Activated naive CD4-positive, alpha-beta T cell (primary cell): Measurements from ENCODE around the gene DHRS12.
A peak's percentile ranks its signal among the peaks of the same experiment; 100 is the strongest.

Experiments used
- DNase-seq, 4 experiments: peaks; one replicate each; lab custom pipeline; 2025; lab: John Stamatoyannopoulos, UW

DHRS12 gene

DNA sequence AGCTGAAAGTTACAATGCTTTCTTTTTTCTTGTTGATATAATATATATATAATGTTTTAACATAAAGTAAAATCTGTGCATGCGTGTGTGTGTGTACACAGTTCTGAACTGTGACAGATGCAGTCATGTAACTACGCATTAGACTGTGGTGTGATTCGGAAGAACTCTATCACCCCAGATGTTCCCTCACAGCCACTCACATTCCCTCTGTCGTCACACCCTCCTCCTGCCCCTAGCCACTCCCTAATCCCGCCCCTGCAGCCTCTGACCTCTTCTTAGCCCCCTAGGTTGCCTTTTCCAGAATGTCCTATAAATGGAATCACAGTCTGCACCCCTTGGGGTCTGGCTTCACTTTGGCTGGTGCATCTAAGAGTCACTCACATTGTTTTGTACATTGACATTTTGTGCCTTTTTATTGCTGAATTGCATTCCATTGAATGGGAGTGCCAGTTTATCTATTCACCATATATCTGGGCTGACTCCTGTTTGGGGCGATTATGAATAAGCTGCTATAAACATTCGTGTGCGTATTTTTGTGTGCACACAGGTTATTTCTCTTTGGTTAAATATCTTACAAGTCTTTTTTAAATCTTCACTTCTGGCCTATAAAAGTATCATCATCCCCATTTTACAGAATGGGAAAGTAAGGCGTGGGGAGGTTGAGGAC lies 20.4 kb downstream of the DHRS12 start:
- no peak for DNase-seq

- DNase-seq = no peak
Observed at GRCh38 chr13:51782026-51782710, 21.8 kb downstream of the DHRS12 start.

DNA sequence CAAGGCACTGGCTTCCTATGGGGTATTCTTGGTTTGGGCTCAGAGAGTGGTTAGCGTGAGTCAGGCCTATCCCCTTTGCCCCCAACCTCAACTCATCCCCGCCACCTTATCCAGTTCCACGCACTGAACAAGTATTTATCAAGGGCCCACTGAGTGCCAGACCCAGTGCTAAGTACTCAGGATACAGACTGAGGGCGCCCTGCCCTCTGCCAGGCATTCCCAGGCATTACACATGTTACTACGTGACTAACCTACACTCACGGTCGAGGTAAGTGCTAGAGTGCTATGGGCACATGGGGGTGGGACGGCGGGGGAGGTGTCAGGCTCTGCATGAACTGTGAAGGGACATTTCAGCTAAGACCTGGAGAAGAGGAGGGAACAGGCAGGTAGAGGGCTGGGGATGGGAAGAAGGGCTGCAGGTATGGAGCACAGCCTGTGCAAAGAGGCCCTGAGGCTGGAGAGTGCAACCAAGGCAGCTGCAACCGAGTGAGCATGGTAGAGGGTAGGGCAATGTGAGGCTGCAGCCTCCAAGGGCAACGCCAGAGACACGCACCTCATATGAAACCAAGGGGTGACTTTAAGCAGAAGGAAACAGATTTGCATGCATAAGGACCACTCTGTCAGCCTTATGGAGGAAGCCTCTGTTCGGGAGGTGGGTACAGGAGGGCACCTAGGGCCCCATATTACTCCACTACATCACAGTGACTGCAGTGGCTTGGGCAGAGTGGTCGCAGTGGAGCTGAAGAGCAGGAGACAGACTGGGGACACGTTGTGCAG lies 22.5 kb downstream of the DHRS12 start:
- no peak for DNase-seq

- DNase-seq = no peak
Observed at GRCh38 chr13:51780099-51780498, 23.9 kb downstream of the DHRS12 start.

GRCh38 chr13:51778392-51778791 lies 25.6 kb downstream of the DHRS12 start:
- no peak for DNase-seq

GRCh38 chr13:51777921-51778320 lies 26.0 kb downstream of the DHRS12 start:
- no peak for DNase-seq

DNA sequence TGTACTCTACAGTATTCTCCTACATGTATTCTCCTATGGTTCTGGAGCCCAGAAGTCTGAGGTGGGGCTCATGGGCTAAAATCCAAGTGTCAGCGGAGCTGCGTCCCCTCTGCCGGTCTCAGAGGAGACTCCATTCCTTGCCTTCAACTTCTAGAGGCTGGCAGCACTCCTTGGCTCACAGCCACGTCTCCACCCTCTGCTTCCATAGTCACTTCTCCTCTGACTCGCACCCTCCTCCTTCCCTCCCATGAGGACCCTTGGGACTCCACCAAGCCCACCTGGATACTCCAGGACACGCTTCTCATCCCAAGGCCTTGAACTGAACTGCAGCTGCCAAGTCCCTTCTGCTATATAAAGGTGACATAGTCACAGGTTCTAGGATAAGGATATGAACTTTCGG lies 27.8 kb downstream of the DHRS12 start:
- DNase-seq = no peak

DNA sequence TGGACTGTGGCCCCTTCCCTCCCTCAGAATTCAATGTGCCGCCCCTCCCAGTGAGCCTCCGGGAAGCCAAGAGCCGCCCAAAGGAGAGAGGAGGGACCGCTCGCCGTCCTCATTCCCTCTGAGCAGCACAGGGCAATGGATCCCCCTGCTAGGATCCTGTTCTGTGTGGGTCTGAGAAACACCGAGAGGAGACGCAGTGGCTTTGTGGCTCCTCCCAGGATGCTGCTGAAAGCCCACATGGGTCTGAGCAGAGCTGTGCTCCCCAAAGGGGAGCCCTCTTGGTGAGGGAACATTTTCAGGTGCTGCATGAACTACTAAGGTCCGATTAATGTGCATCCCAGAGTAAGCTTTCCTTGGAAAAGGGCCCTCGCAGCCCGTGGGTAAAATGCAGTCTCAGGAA lies 30.4 kb downstream of the DHRS12 start:
- DNase-seq = no peak

- DNase-seq = no peak
Observed at GRCh38 chr13:51772781-51773180, 31.2 kb downstream of the DHRS12 start.

- DNase-seq = no peak
Observed at GRCh38 chr13:51772105-51772455, 31.9 kb downstream of the DHRS12 start.

DNA sequence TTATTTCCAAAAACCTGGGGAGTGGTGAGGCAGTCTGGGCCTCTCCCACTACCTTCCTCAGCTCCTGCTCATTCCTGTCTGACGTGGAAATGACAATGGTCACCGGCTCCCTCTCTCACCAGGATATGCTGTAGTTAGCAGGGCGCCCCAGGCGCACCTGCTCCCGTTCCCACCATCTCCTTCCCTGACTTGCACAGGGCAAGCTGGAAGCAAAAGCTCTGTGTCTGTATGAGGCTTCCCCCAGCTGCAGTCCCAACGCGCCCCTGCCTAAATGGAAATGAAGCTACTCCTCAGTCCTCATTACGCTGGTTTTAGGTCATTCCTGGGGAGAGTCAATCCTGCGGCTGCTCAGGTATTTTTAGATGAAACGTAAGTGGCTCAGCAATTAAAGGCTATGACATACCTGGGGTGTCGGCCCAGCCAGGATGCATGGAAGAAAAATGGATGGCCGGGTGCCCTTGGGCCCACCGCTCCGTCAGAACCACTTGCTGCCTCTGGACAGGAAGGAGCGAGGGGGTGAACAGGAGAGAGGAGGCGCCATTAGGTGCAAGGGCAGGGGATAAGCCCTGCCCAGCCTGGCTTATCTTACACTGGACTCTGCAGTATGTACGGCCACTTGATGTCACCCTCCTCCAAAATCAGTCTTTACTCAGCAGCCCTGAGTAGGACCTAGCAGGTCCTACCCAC lies 32.4 kb downstream of the DHRS12 start:
- DNase-seq = no peak

GRCh38 chr13:51770681-51771417 lies 33.1 kb downstream of the DHRS12 start:
- DNase-seq = no peak

DNA sequence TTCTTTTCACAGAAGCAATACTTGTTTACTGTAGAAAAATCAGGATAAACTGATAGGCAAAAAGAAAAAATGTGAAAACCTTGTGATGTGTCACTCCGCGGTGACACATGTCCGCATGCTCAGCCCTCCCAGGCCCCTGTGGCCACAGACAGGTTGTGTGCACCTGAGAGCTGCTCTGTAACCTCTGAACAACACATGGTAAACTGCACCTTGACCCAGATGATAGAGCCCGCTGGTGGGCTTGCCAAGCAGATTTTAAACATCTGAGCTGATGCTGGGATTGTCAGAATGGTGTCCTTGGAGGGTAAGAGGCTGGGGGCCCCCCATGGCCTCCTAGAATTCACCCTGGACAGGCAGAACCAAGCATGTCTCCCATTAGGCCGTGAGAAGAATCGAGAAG lies 33.8 kb downstream of the DHRS12 start:
- DNase-seq = no peak

GRCh38 chr13:51769455-51770127 lies 34.4 kb downstream of the DHRS12 start:
- no peak for DNase-seq

- DNase-seq = no peak
Observed at GRCh38 chr13:51768976-51769375, 35.0 kb downstream of the DHRS12 start.

GRCh38 chr13:51768378-51768921 lies 35.5 kb downstream of the DHRS12 start:
- no peak for DNase-seq

- DNase-seq = no peak
Observed at GRCh38 chr13:51767100-51767499, 36.9 kb downstream of the DHRS12 start.

DNA sequence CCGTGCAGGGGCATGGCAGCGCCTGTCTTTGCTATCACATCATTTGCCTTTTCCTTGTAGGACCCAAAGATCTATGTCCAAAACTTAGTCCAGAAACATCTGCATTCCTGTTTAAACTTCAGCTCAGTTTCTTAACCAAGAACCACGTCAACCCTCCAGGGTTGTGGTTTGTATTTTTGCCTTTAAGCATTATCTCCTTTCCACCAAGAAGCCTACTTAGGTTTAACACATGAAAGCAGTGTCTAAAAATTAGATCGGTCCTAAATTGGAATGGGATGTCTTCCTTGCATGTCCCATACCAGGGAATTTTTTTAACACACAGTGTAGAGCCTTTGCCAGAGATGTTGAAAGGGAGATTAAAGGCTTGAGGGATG lies 38.8 kb downstream of the DHRS12 start:
- DNase-seq = no peak

- DNase-seq = peak; percentile 3 to 23 (median 15)
Observed at GRCh38 chr13:51764184-51765141, 39.5 kb downstream of the DHRS12 start.

GRCh38 chr13:51763486-51763885 lies 40.5 kb downstream of the DHRS12 start:
- DNase-seq = no peak
